H9 (cell line): Measurements from ENCODE around the gene GNAS. TPM values are rescaled to one million over a fixed set of nuclear protein-coding genes. Genes with fewer than 3 reads are reported as not detected.

ENCODE experiments used
- DNase-seq: peaks from one replicate; pipeline ENCODE4 v3.0.0-alpha.2; 2017
- H2AFZ ChIP-seq: one replicate; pipeline ENCODE4 v1.6.1; 2013; ENCODE audit warnings: mild to moderate bottlenecking, low read length, control low read depth, moderate library complexity
- H2AK5ac ChIP-seq: 2 replicates; pipeline ENCODE4 v1.6.1; 2013; ENCODE audit warnings: low read length, control low read depth, mixed read lengths; ENCODE audit not compliant: insufficient read length
- H2BK120ac ChIP-seq: one replicate; pipeline ENCODE4 v1.6.1; 2013; ENCODE audit warnings: low read depth, mild to moderate bottlenecking, low read length, control low read depth, inconsistent platforms; ENCODE audit not compliant: poor library complexity, severe bottlenecking
- H2BK12ac ChIP-seq: 2 replicates; pipeline ENCODE4 v1.6.1; 2013; ENCODE audit warnings: low read length, control low read depth, mixed read lengths, low read depth; ENCODE audit not compliant: insufficient read length
- H2BK15ac ChIP-seq: 2 replicates; pipeline ENCODE4 v1.6.1; 2013; ENCODE audit warnings: low read depth, low read length, control low read depth
- H2BK20ac ChIP-seq: one replicate; pipeline ENCODE4 v1.6.1; 2013; ENCODE audit warnings: low read depth, mild to moderate bottlenecking, low read length, control low read depth, inconsistent platforms; ENCODE audit not compliant: poor library complexity, severe bottlenecking
- H2BK5ac ChIP-seq: 2 replicates; pipeline ENCODE4 v1.6.1; 2013; ENCODE audit warnings: low read length, control low read depth, mixed read lengths; ENCODE audit not compliant: insufficient read length
- H3K14ac ChIP-seq: 2 replicates; pipeline ENCODE4 v1.6.1; 2013; ENCODE audit warnings: low read length, control low read depth; ENCODE audit not compliant: insufficient read depth
- H3K18ac ChIP-seq: 2 replicates; pipeline ENCODE4 v1.6.1; 2013; ENCODE audit warnings: low read depth, mild to moderate bottlenecking, mixed read lengths, low read length, control low read depth; ENCODE audit not compliant: insufficient read length
- H3K23ac ChIP-seq: 2 replicates; pipeline ENCODE4 v1.6.1; 2013; ENCODE audit warnings: low read length, control low read depth, mixed read lengths, low read depth; ENCODE audit not compliant: insufficient read length
- H3K23me2 ChIP-seq: 2 replicates; pipeline ENCODE4 v1.6.1; 2013; ENCODE audit warnings: low read depth, mild to moderate bottlenecking, mixed read lengths, low read length, control low read depth; ENCODE audit not compliant: insufficient read length, poor library complexity, severe bottlenecking
- H3K27ac ChIP-seq: 2 replicates; pipeline ENCODE4 v1.5.1; 2013; ENCODE audit warnings: low read length, control low read depth, mixed read lengths, low read depth; ENCODE audit not compliant: insufficient read length
- H3K27me3 ChIP-seq: 2 replicates; pipeline ENCODE4 v1.6.1; 2013; ENCODE audit warnings: low read length, control low read depth, inconsistent platforms; ENCODE audit not compliant: insufficient read depth
- H3K4ac ChIP-seq: 2 replicates; pipeline ENCODE4 v1.6.1; 2013; ENCODE audit warnings: low read depth, mild to moderate bottlenecking, control low read depth, inconsistent platforms, low read length, moderate library complexity
- H3K4me1 ChIP-seq: 2 replicates; pipeline ENCODE4 v1.6.1; 2013; ENCODE audit warnings: low read length, control low read depth, inconsistent platforms; ENCODE audit not compliant: insufficient read depth
- H3K4me2 ChIP-seq: 2 replicates; pipeline ENCODE4 v1.6.1; 2013; ENCODE audit warnings: low read length, control low read depth, mixed read lengths; ENCODE audit not compliant: insufficient read length, insufficient read depth
- H3K56ac ChIP-seq: 2 replicates; pipeline ENCODE4 v1.6.1; 2013; ENCODE audit warnings: low read depth, mild to moderate bottlenecking, mixed read lengths, low read length, control low read depth; ENCODE audit not compliant: insufficient read length
- H3K79me1 ChIP-seq: 2 replicates; pipeline ENCODE4 v1.6.1; 2013; ENCODE audit warnings: low read depth, mild to moderate bottlenecking, moderate library complexity, low read length, control low read depth, inconsistent platforms; ENCODE audit not compliant: insufficient read depth, poor library complexity, severe bottlenecking
- H3K79me2 ChIP-seq: 2 replicates; pipeline ENCODE4 v1.6.1; 2013; ENCODE audit warnings: low read length, control low read depth, inconsistent platforms; ENCODE audit not compliant: insufficient read depth
- H3K9ac ChIP-seq: 2 replicates; pipeline ENCODE4 v1.6.1; 2013; ENCODE audit warnings: low read length, control low read depth, mixed read lengths; ENCODE audit not compliant: insufficient read length; ENCODE audit errors: extremely low read depth
- H3K9me3 ChIP-seq: one replicate; pipeline ENCODE4 v1.6.1; 2013; ENCODE audit warnings: low read depth, low read length, inconsistent platforms; ENCODE audit not compliant: control insufficient read depth
- H3T11ph ChIP-seq: one replicate; pipeline ENCODE4 v1.6.1; 2013; ENCODE audit warnings: mild to moderate bottlenecking, low read length, control low read depth, inconsistent platforms
- H4K20me1 ChIP-seq: one replicate; pipeline ENCODE4 v1.6.1; 2013; ENCODE audit not compliant: control insufficient read depth, insufficient read length, insufficient read depth
- H4K5ac ChIP-seq: 2 replicates; pipeline ENCODE4 v1.6.1; 2013; ENCODE audit warnings: low read depth, mild to moderate bottlenecking, mixed read lengths, low read length, control low read depth; ENCODE audit not compliant: insufficient read length
- H4K8ac ChIP-seq: replicated peaks from 2 replicates; pipeline ENCODE4 v1.6.1; 2013; ENCODE audit warnings: low read length, control low read depth, mixed read lengths, low read depth; ENCODE audit not compliant: insufficient read length
- H4K91ac ChIP-seq: 2 replicates; pipeline ENCODE4 v1.6.1; 2013; ENCODE audit warnings: low read depth, mild to moderate bottlenecking, moderate library complexity, mixed read lengths, low read length, control low read depth; ENCODE audit not compliant: insufficient read length
- H3K27ac Mint-ChIP-seq, 3 experiments: 2 replicates in 2 of 3; 3 replicates in 1 of 3; pipeline ENCODE4 v1.8.0; 2020 to 2021; ENCODE audit warnings: mixed read lengths in 3 of 3, mild to moderate bottlenecking in 1 of 3, moderate library complexity in 1 of 3
- H3K27me3 Mint-ChIP-seq: 2 replicates; pipeline ENCODE4 v1.8.0; 2021; ENCODE audit warnings: low read depth, mild to moderate bottlenecking, moderate library complexity, mixed read lengths
- H3K36me3 Mint-ChIP-seq, 3 experiments: 2 replicates in 2 of 3; 3 replicates in 1 of 3; pipeline ENCODE4 v1.8.0; 2020 to 2021; ENCODE audit warnings: low read depth in 3 of 3, mixed read lengths in 3 of 3; ENCODE audit not compliant: insufficient read depth in 1 of 3
- H3K4me1 Mint-ChIP-seq, 2 experiments: 2 replicates each; pipeline ENCODE4 v1.8.0; 2020; ENCODE audit warnings: mixed read lengths in 2 of 2
- H3K4me3 Mint-ChIP-seq, 2 experiments: 2 replicates in 1 of 2; 3 replicates in 1 of 2; pipeline ENCODE4 v1.8.0; 2020 to 2021; ENCODE audit warnings: mild to moderate bottlenecking in 2 of 2, mixed read lengths in 2 of 2, moderate library complexity in 1 of 2
- H3K9me3 Mint-ChIP-seq, 2 experiments: 2 replicates in 1 of 2; 3 replicates in 1 of 2; pipeline ENCODE4 v1.8.0; 2020; ENCODE audit warnings: mild to moderate bottlenecking in 2 of 2, mixed read lengths in 2 of 2, moderate library complexity in 1 of 2
- CTCF ChIP-seq: fragments of 200-600 bp; sonication (generic); conservative IDR thresholded peaks from 3 replicates; pipeline ENCODE4 v1.8.0; 2021; ENCODE audit warnings: antibody characterized with exemption, mild to moderate bottlenecking
- WGBS: extraction: QIAGEN DNeasy Blood & Tissue Kit; methylation state at CpG from one replicate; pipeline ENCODE4 v1.1.7; 2013; ENCODE audit warnings: missing lambda C conversion rate, low lambda C conversion rate, mixed read lengths; ENCODE audit not compliant: insufficient read length; ENCODE audit errors: extremely low coverage; 5-methylcytosine and 5-hydroxymethylcytosine counted together
- total RNA-seq: library from RNA; stranded (reverse); gene quantifications from 2 replicates; pipeline ENCODE4 v1.2.1, GENCODE V29; 2021

GNAS gene
- total RNA-seq, 1 experiment from 2014 or later = 920 TPM

- Histone ChIP-seq H3K27ac (no peak overlapping the region), H3K56ac (no peak overlapping the region), H3K18ac (no peak overlapping the region), H2BK20ac (no peak overlapping the region), H3K27me3 (no peaks in the 10 kb centered on the region), H3K9me3 (no peaks in the 10 kb centered on the region), H3K4ac (no peak overlapping the region), H2AFZ (no peak overlapping the region), H4K5ac (no peak overlapping the region), H4K20me1 (no peaks in the 10 kb centered on the region), H3K23ac (no peak overlapping the region), H3K23me2 (no peaks in the 10 kb centered on the region), H3K4me2 (no peak overlapping the region), H2BK12ac (no peak overlapping the region), H2BK15ac (no peak overlapping the region), H3K9ac (no peak overlapping the region), H4K8ac (no peak overlapping the region), H2AK5ac (no peak overlapping the region), H2BK5ac (no peak overlapping the region), H3K4me1 (no peaks in the 10 kb centered on the region), H4K91ac (no peak overlapping the region), H3T11ph (no peak overlapping the region), H3K14ac (no peak overlapping the region), H2BK120ac (no peak overlapping the region), H3K79me2 (no peaks in the 10 kb centered on the region), H3K79me1 (no peaks in the 10 kb centered on the region)
- Mint-ChIP-seq H3K4me1 (0 out of 4 replicates have a peak, but pooled peaks cover 0 to 3% of the 10 kb centered on the region in 2 experiments), H3K4me3 (no peak overlapping the region), H3K36me3 (no peaks in the 10 kb centered on the region; a peak in 2 of 7 replicates), H3K27me3 (peaks cover 16% of the 10 kb centered on the region), H3K27ac (no peak overlapping the region), H3K9me3 (no peaks in the 10 kb centered on the region)
- WGBS = no CpG with 5 or more reads among the region's 1 CpG
- DNase-seq = no peak
- no peak for TF ChIP-seq CTCF
These were observed 69.5 kb downstream of the GNAS start for GRCh38 chr20:58922036-58922435.
